Smooth muscle cell (in vitro differentiated cells): ENCODE measurements around the gene ZNF467. TPM values are rescaled to one million over a fixed set of nuclear protein-coding genes. Genes with fewer than 3 reads are reported as not detected.

Source experiments
- DNase-seq: peaks from one replicate; lab custom pipeline; 2025; ENCODE audit not compliant: unreplicated experiment; lab: John Stamatoyannopoulos, UW
- H2AFZ ChIP-seq: fragments of 200-600 bp; sonication (generic); 2 replicates; pipeline ENCODE4 v1.6.0; 2016; ENCODE audit warnings: antibody characterized with exemption, low read depth, mild to moderate bottlenecking
- H3F3A ChIP-seq: fragments of 200-600 bp; sonication (generic); 2 replicates; pipeline ENCODE4 v1.6.0; 2017; ENCODE audit warnings: antibody characterized with exemption, low read depth
- H3K27ac ChIP-seq: fragments of 200-600 bp; sonication (generic); 2 replicates; pipeline ENCODE4 v1.5.1; 2016; ENCODE audit warnings: low read depth, mild to moderate bottlenecking
- H3K27me3 ChIP-seq: fragments of 200-600 bp; sonication (generic); 2 replicates; pipeline ENCODE4 v1.6.1; 2016; ENCODE audit warnings: low read depth, mild to moderate bottlenecking
- H3K36me3 ChIP-seq: fragments of 200-600 bp; sonication (generic); 2 replicates; pipeline ENCODE4 v1.5.1; 2016; ENCODE audit warnings: low read depth
- H3K4me1 ChIP-seq: fragments of 200-600 bp; sonication (generic); 2 replicates; pipeline ENCODE4 v1.5.1; 2016; ENCODE audit warnings: low read depth
- H3K4me2 ChIP-seq: fragments of 200-600 bp; sonication (generic); 2 replicates; pipeline ENCODE4 v1.6.0; 2016; ENCODE audit warnings: mild to moderate bottlenecking
- H3K4me3 ChIP-seq: fragments of 200-600 bp; sonication (generic); 2 replicates; pipeline ENCODE4 v1.5.1; 2016; ENCODE audit warnings: mild to moderate bottlenecking
- H3K79me2 ChIP-seq: fragments of 200-600 bp; sonication (generic); 2 replicates; pipeline ENCODE4 v1.6.0; 2016; ENCODE audit warnings: low read depth, mild to moderate bottlenecking
- H3K9ac ChIP-seq: fragments of 200-600 bp; sonication (generic); 2 replicates; pipeline ENCODE4 v1.6.0; 2016; ENCODE audit warnings: low read depth
- H3K9me3 ChIP-seq: fragments of 200-600 bp; sonication (generic); replicated peaks from 2 replicates; pipeline ENCODE4 v1.5.1; 2016; ENCODE audit warnings: low read depth
- H4K20me1 ChIP-seq: fragments of 200-600 bp; sonication (generic); 2 replicates; pipeline ENCODE4 v1.6.0; 2016; ENCODE audit warnings: low read depth
- WGBS: methylation state at CpG from one replicate; pipeline ENCODE4 v1.1.7; 2016; ENCODE audit warnings: low lambda C conversion rate; 5-methylcytosine and 5-hydroxymethylcytosine counted together
- polyA plus RNA-seq: library from polyadenylated mRNA; unstranded; fragments of >200 nt; fragmentation: Nextera tagmentation; extraction: Ambion mirVana; gene quantifications from 2 replicates; pipeline ENCODE4 v1.2.1, GENCODE V29; 2016
- total RNA-seq: library from RNA; depleted of rRNA; stranded (reverse); fragments of >200 nt; gene quantifications from 2 replicates; pipeline ENCODE4 v1.2.3, GENCODE V29; 2014
- TF ChIP-seq, protein P1 (sequence below): fragments of 200-600 bp; sonication (generic); IDR thresholded peaks from 2 replicates; pipeline ENCODE4 v1.5.1; 2017; ENCODE audit warnings: borderline replicate concordance, mild to moderate bottlenecking, antibody characterized with exemption; ENCODE audit not compliant: insufficient read depth, poor library complexity, severe bottlenecking

The ZNF467 gene
- total and polyA plus RNA-seq, 2 experiments from 2014 or later, result 2.0 to 8.2 TPM

DNA sequence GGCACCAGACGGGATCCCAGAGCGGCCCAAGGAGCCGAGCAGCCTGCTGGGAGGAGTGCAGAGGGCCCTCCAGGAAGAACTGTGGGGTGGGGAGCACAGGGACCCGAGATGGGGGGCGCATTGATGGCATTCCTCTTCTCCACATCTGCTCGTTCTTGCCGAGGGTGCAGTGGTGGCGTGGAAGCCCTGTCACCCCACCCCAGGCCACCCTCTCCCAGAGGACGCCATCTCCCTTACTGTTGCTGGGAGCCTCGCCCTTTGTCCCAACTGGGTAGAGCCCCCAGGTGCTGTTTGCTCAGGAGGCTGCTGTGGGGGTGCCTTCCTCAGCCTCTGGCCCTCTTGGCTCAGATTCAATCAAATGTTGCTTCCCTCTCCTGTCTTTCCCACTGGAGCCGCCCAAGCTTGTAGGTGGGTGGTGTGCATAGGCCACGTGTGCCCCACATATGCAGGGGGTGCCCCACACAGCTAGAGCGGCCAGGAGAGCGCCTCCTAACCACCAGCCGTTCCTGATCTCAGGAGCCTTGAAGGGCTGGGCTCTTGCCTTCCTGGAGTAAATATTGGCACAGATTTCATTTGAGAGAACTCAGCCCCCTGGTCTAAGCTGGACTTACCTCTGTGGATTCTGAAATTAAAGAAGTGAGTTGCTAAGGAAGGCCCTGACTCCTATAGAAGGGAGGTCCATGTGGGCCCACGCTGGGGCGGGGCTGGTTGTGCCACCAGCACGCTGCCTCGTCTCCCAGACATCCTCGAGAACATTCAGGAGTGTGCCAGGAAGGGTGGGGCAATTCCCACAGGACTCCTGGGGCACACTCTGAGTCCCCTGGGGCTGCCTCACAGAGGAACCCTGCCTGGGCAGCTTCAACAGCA is 39.2 kb downstream of the ZNF467 start:
- TF ChIP-seq, protein P1, sequence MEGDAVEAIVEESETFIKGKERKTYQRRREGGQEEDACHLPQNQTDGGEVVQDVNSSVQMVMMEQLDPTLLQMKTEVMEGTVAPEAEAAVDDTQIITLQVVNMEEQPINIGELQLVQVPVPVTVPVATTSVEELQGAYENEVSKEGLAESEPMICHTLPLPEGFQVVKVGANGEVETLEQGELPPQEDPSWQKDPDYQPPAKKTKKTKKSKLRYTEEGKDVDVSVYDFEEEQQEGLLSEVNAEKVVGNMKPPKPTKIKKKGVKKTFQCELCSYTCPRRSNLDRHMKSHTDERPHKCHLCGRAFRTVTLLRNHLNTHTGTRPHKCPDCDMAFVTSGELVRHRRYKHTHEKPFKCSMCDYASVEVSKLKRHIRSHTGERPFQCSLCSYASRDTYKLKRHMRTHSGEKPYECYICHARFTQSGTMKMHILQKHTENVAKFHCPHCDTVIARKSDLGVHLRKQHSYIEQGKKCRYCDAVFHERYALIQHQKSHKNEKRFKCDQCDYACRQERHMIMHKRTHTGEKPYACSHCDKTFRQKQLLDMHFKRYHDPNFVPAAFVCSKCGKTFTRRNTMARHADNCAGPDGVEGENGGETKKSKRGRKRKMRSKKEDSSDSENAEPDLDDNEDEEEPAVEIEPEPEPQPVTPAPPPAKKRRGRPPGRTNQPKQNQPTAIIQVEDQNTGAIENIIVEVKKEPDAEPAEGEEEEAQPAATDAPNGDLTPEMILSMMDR, result no peak
- no peak for DNase-seq
- Histone ChIP-seq H3K27me3 (no peaks in the 10 kb centered on the region), H3K4me3 (no peak overlapping the region), H3K9me3 (no peaks in the 10 kb centered on the region), H4K20me1 (no peaks in the 10 kb centered on the region), H3K9ac (no peak overlapping the region), H3K27ac (no peak overlapping the region), H3K36me3 (no peaks in the 10 kb centered on the region), H3F3A (no peaks in the 10 kb centered on the region), H3K79me2 (no peaks in the 10 kb centered on the region), H2AFZ (no peak overlapping the region), H3K4me1 (no peaks in the 10 kb centered on the region), H3K4me2 (no peak overlapping the region)
- 96% methylated on average over 20 of the region's 20 CpGs for WGBS

DNA sequence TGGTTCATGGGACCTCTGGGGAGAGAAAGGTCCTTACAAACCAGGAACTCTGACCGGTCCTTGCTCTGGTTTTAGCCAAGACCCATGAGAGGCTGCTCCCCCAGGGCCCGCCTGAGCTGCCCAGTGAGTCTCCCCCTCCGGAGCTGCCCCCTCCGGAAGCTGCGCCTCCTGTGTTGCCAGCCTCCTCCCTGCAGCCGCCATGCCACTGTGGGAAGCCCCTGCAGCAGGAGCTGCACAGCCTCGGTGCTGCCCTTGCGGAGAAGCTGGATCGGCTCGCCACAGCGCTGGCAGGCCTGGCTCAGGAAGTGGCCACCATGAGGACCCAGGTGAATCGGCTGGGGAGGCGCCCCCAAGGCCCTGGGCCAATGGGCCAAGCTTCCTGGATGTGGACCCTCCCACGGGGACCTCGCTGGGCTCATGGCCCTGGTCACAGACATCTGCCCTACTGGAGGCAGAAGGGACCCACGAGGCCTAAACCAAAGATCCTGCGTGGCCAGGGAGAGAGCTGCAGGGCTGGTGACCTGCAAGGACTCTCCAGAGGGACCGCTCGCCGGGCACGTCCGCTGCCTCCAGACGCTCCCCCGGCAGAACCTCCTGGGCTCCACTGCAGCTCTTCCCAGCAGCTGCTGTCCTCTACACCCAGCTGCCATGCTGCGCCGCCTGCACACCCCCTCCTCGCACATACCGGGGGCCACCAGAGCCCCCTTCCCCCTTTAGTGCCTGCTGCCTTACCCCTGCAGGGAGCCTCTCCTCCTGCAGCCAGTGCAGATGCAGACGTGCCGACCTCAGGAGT is 40.1 kb downstream of the ZNF467 start:
- Histone ChIP-seq H2AFZ (no peak overlapping the region), H3K36me3 (no peaks in the 10 kb centered on the region), H3K4me3 (no peak overlapping the region), H3K27ac (no peak overlapping the region), H3K4me1 (no peaks in the 10 kb centered on the region), H3K9ac (no peak overlapping the region), H3K79me2 (no peaks in the 10 kb centered on the region), H3K4me2 (no peak overlapping the region), H4K20me1 (no peaks in the 10 kb centered on the region), H3F3A (no peaks in the 10 kb centered on the region), H3K27me3 (no peaks in the 10 kb centered on the region), H3K9me3 (no peaks in the 10 kb centered on the region)
- TF ChIP-seq, protein P1, result no peak
- 96% methylated on average over 27 of the region's 30 CpGs for WGBS
- DNase-seq, result no peak

GRCh38 chr7:149732611-149733010 is 40.8 kb downstream of the ZNF467 start:
- H3K9me3 ChIP-seq, result no peaks in the 10 kb centered on the region
- no peaks in the 10 kb centered on the region for H4K20me1 ChIP-seq
- DNase-seq, result no peak
- TF ChIP-seq, protein P1, result no peak
- H2AFZ ChIP-seq, result no peak overlapping the region
- WGBS, result 96% methylated on average over 7 of the region's 7 CpGs
- H3K4me2 ChIP-seq, result no peak overlapping the region
- H3K4me3 ChIP-seq, result no peak overlapping the region
- no peak overlapping the region for H3K9ac ChIP-seq
- H3K27me3 ChIP-seq, result no peaks in the 10 kb centered on the region
- H3K4me1 ChIP-seq, result no peaks in the 10 kb centered on the region
- H3K27ac ChIP-seq, result no peak overlapping the region
- no peaks in the 10 kb centered on the region for H3K36me3 ChIP-seq
- no peaks in the 10 kb centered on the region for H3K79me2 ChIP-seq
- H3F3A ChIP-seq, result no peaks in the 10 kb centered on the region
